ENCODE data around the gene ARHGDIA.
A peak's percentile ranks its signal among the peaks of the same experiment; 100 is the strongest.

The ARHGDIA gene

DNA sequence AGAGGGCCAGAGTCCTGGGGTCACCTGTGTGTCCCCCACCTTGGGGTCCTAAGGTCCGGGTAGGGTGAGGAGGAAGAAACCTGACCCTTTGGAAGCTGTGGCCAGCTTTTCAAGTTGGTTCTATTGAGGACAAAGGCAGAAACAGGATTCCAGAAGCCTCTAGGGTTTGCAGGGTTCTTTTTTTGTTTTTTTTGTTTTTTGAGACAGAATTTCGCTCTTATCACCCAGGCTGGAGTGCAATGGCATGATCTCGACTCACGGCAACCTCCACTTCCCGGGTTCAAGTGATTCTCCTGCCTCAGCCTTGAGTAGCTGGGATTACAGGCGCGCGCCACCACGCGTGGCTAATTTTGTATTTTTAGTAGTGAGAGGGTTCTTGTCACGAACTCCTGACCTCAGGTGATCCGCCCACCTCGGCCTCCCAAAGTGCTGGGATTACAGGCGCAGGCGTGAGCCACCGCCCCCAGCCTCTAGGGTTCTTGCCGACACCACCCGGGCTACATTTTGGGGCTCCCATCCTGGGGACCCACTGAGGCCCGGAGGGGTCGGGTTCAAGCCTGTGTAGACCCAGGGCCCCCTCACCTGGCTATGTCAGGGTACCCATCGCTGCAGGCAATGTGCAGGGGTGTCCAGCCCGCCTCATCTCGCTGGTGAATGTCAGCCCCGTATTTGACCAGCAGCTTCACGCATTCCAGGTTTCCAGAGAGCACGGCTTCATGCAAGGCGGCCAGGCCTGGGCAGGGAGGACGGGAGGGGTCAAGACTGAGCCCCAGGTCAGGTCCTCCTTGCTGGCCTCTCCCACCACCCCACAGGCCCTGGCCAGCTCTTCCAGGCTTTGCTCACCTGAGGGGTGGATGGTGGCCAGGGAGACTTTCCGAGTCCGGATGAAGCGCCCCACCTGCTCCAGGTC, 37.0 kb downstream of the ARHGDIA start:
- Histone ChIP-seq H3K27ac (peak overlapping the region; percentile 94), H3K4me3 (ENCODE audit: low read depth, low read length) (peak overlapping the region; percentile 85), H3K27me3 (ENCODE audit: insufficient read depth, low read depth, severe bottlenecking) (no peaks in the 10 kb centered on the region), H3K36me3 (peaks cover 24% of the 10 kb centered on the region), H3K9me3 (ENCODE audit: severe bottlenecking) (no peaks in the 10 kb centered on the region)
- peak; percentile 70 for DNase-seq
- TF ChIP-seq, protein P1, sequence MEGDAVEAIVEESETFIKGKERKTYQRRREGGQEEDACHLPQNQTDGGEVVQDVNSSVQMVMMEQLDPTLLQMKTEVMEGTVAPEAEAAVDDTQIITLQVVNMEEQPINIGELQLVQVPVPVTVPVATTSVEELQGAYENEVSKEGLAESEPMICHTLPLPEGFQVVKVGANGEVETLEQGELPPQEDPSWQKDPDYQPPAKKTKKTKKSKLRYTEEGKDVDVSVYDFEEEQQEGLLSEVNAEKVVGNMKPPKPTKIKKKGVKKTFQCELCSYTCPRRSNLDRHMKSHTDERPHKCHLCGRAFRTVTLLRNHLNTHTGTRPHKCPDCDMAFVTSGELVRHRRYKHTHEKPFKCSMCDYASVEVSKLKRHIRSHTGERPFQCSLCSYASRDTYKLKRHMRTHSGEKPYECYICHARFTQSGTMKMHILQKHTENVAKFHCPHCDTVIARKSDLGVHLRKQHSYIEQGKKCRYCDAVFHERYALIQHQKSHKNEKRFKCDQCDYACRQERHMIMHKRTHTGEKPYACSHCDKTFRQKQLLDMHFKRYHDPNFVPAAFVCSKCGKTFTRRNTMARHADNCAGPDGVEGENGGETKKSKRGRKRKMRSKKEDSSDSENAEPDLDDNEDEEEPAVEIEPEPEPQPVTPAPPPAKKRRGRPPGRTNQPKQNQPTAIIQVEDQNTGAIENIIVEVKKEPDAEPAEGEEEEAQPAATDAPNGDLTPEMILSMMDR (IDR thresholded peaks at IDR 0.05; ENCODE audit: low read depth, low read length): no peak

DNA sequence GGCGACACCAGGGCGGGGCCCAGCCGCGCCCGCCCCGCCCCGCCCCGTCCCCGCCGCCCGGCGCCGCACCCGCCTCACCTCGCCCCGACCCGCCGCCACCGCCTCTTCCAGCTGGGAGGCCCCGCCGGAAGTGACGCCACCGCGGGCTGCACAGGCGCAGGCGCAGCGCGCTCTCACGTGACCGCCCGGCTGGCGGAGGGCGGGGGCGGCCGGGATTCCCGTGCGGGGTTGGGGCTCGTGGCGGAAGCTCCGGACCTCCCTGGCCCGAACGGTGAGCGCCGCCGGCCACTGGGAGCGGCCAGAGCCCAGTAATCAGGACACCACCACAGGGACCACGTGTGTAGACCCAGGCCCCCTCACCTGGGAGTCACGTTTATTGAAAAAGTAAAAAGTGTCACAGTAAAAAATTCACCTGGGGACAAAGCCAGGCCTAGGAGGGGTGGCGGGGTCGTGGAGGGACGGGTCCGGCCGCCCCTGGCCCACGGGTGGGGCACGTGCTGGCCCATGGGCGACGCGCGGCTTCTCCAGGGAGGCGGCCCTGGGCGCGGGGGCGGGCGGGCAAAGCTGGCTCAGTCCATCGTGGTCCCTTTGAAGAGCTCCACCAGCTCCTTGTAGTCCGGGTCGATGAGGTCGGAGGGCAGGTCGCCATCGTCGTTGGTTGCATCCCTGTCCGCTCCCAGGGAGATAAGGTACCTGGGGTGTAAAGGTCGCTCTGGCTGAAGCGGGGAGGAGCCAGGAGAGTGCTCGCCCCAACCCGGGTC, 37.8 kb downstream of the ARHGDIA start, which contains the start of gene MCRIP1:
TSS of gene MCRIP1 (minus strand) at position 132 of the 761 bp plus-strand sequence. CDS start 8,785 bp downstream, outside the sequence.
- Histone ChIP-seq H3K36me3 (peaks cover 24% of the 10 kb centered on the region), H3K9me3 (ENCODE audit: severe bottlenecking) (no peaks in the 10 kb centered on the region), H3K27ac (peak within 1 kb of the TSS; percentile 94), H3K27me3 (ENCODE audit: insufficient read depth, low read depth, severe bottlenecking) (no peaks in the 10 kb centered on the region), H3K4me3 (ENCODE audit: low read depth, low read length) (peak within 1 kb of the TSS; percentile 85)
- DNase-seq: peak; percentile 99
- TF ChIP-seq, protein P1 (IDR thresholded peaks at IDR 0.05; ENCODE audit: low read depth, low read length): no peak

DNA sequence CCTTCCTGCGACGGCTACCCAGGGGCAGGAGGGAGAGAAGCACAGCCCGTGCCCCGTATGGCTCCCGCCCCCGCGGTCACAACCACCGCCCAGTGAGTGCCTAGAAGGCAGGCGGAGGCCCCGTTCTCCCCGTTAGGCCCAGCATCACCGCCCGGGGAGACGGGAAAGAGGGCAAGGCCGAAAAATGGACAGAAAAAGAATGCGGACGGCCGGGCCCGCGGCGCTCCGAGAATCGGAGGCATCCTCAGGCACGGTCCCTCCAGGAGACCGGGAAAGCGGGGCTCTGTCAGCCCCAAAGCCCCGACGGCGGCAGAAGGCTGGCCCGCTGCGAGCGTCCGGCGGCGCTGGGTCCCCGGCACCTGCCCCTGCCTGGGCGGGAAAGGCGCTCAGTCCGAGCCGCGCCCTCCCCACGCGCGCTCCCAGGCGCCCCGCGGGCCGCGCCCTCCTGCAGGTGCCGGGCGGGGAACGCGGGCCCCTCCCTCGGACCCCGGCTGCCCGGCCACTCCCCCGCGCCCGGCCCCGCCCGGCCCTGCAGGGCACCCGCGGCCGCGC, 38.5 kb downstream of the ARHGDIA start:
- H3K27ac ChIP-seq: peak overlapping the region; percentile 89

DNA sequence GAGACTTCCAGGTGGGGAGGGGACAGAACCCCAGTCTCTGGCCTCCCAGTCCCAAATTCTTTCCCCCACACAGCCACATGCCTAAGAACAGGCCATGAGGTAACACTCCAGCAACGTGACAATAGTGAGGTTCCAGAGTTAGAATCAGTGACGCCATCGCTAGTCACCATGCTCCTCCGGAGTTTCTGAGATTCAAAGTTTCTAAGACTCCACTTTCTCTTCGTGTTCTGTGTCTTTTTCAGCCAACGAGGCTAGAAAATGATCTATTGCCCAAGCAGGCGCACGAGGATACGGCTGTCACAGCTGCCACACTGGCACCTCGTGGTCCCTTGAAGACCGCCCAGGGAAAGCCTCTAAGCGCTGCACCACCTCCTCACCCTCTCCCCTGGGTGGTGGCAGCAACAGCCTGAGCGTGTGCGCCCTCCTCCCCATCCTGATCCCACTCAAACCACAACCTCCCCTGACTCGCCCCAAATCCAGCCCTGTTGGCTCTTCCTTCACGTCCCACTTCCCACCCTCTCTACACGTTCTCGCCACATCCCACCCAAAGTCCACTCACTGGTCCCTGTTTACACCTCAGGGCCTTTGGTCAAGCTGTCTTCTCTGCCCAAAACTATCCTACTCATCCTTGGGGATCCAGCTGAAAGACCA, 39.1 kb downstream of the ARHGDIA start:
- TF ChIP-seq, protein P1 (IDR thresholded peaks at IDR 0.05; ENCODE audit: low read depth, low read length): no peak
- Histone ChIP-seq H3K9me3 (ENCODE audit: severe bottlenecking) (no peaks in the 10 kb centered on the region), H3K27ac (peak overlapping the region; percentile 89), H3K4me3 (ENCODE audit: low read depth, low read length) (peak overlapping the region; percentile 79), H3K36me3 (peaks cover 24% of the 10 kb centered on the region), H3K27me3 (ENCODE audit: insufficient read depth, low read depth, severe bottlenecking) (no peaks in the 10 kb centered on the region)
- DNase-seq: peak; percentile 39

More for the DNA sequence above, 38.5 kb downstream of the ARHGDIA start:
- DNase-seq: no peak
- TF ChIP-seq, protein P1 (IDR thresholded peaks at IDR 0.05; ENCODE audit: low read depth, low read length): no peak
- Histone ChIP-seq H3K36me3 (peaks cover 24% of the 10 kb centered on the region), H3K9me3 (ENCODE audit: severe bottlenecking) (no peaks in the 10 kb centered on the region), H3K27me3 (ENCODE audit: insufficient read depth, low read depth, severe bottlenecking) (no peaks in the 10 kb centered on the region), H3K4me3 (ENCODE audit: low read depth, low read length) (peak overlapping the region; percentile 79)

DNA sequence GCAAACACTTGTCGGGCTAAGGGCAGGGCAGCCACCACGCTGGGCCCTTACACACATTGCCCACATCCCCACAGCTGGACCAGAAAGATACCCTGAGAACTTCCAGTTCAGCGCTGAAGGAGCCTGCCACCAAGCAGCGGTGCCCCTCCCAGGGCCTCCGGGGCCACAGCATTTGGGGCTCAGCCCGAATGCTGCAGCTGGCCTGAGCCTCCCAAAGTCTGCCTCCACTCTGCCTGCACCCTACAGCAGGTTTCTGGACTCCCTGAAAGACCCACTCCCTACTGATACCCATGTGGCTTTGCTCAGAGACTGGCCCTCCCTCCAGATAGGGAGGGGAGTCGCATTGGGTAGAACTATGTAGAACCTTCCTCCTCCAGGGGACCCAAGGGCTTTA, 39.6 kb downstream of the ARHGDIA start:
- no peak for DNase-seq
- TF ChIP-seq, protein P1 (IDR thresholded peaks at IDR 0.05; ENCODE audit: low read depth, low read length): no peak
- Histone ChIP-seq H3K9me3 (ENCODE audit: severe bottlenecking) (no peaks in the 10 kb centered on the region), H3K27me3 (ENCODE audit: insufficient read depth, low read depth, severe bottlenecking) (no peaks in the 10 kb centered on the region), H3K4me3 (ENCODE audit: low read depth, low read length) (peak overlapping the region; percentile 79; the same call in 1 of the 2 replicates), H3K36me3 (peaks cover 24% of the 10 kb centered on the region), H3K27ac (peak overlapping the region; percentile 89; the same call in 1 of the 2 replicates)

All from WERI-Rb-1 (cell line).